Astrocyte of the spinal cord (primary cell): ENCODE data around the gene CTNNB1.

ENCODE experiments used
- DNase-seq: peaks from one replicate; pipeline ENCODE4 v3.0.0; 2011; ENCODE audit warnings: low read depth, low spot score
- H3K4me3 ChIP-seq: 2 replicates; pipeline ENCODE4 v1.5.1; 2011; ENCODE audit warnings: low read depth, mild to moderate bottlenecking, low read length, moderate library complexity
- in situ Hi-C: cut with HindIII; loops from 2 replicates; pipeline ENCODE4 v1.10.0; 2017; ENCODE audit warnings: low sequenced_read_pairs
- TF ChIP-seq, protein P1 (sequence below): IDR thresholded peaks from 2 replicates; pipeline ENCODE4 v1.5.1; 2012; ENCODE audit warnings: low read depth, mild to moderate bottlenecking, low read length, inconsistent platforms

CTNNB1 gene

DNA sequence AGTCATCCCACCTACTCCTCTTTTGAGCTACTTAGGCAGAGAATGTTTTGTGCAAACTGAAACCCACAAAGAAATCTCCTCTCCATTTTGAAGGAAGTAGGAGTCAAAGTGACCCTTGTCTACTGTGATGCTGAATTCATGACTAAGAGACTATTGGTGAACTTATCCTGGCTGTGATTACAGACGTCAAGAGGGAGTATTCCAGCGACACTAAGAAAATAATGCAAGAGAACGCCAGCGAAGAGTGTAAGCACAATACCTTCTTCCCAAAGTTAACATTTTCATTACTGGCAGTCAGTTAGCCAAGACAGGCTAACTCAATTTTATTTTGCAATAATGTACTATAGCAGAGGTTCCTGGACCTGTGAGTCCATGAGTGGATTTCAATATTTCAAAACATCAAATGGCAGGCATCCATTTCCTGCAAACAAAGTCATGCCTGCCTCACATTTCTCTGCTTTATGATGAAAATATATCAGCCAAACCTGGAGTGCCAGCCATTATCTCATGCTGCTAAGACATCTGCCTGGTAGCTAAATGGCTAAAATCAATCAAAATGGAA is 59.0 kb downstream of the CTNNB1 start:
- TF ChIP-seq, protein P1, sequence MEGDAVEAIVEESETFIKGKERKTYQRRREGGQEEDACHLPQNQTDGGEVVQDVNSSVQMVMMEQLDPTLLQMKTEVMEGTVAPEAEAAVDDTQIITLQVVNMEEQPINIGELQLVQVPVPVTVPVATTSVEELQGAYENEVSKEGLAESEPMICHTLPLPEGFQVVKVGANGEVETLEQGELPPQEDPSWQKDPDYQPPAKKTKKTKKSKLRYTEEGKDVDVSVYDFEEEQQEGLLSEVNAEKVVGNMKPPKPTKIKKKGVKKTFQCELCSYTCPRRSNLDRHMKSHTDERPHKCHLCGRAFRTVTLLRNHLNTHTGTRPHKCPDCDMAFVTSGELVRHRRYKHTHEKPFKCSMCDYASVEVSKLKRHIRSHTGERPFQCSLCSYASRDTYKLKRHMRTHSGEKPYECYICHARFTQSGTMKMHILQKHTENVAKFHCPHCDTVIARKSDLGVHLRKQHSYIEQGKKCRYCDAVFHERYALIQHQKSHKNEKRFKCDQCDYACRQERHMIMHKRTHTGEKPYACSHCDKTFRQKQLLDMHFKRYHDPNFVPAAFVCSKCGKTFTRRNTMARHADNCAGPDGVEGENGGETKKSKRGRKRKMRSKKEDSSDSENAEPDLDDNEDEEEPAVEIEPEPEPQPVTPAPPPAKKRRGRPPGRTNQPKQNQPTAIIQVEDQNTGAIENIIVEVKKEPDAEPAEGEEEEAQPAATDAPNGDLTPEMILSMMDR, result no peak
- in situ Hi-C loops, result no loop called here
- no peak for DNase-seq
- H3K4me3 ChIP-seq, result no peak overlapping the region

DNA sequence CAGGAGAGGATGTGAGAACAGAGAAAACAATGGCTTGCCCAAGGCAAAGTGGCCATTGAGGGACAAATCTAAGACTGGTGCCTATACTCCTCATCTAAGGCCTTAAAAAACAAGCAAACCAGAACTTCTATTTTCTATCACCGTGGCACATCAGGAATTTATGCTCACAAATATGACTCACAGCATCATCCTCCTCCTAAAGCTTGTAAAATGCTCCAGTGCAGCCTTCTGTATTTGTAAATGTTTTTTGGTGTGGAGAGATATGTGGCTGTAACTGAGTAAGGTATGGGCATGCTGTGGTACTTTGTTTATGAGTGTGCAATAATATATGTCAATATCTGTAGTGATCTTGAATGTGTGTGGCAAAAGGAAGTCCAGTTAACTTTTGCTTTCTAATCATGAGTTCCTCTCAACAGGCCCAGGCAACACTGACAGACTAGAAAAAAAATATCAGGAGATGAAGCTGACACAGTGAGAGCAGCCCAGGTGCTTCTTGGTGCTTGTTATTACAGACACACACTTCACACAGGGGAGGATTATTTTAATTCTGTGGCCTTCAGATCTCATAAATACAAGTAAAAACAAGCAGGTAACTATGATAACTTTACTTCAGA is 60.3 kb downstream of the CTNNB1 start:
- in situ Hi-C loops, result no loop called here
- DNase-seq, result peak; percentile 59
- TF ChIP-seq, protein P1, result no peak
- H3K4me3 ChIP-seq, result no peak overlapping the region

DNA sequence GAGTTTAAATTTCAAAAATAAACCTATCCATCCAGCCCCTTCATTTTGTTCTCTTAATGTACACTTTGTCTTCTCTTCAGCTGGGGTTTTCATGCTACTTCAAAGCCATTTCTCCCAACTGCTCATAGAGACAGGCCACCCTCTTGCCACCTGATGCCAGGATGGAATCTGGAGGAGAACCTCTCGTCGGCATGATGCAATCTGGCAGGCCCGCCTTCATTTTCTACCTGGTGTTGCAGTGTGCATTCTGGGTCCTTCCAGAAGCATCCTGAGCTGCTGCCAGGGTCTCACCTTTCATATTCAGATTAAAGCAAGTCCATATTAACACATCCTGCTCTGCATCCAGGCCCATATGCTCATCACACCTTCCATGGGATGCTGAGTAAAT is 60.8 kb downstream of the CTNNB1 start:
- TF ChIP-seq, protein P1, result no peak
- H3K4me3 ChIP-seq, result no peak overlapping the region
- in situ Hi-C loops, result no loop called here
- no peak for DNase-seq

DNA sequence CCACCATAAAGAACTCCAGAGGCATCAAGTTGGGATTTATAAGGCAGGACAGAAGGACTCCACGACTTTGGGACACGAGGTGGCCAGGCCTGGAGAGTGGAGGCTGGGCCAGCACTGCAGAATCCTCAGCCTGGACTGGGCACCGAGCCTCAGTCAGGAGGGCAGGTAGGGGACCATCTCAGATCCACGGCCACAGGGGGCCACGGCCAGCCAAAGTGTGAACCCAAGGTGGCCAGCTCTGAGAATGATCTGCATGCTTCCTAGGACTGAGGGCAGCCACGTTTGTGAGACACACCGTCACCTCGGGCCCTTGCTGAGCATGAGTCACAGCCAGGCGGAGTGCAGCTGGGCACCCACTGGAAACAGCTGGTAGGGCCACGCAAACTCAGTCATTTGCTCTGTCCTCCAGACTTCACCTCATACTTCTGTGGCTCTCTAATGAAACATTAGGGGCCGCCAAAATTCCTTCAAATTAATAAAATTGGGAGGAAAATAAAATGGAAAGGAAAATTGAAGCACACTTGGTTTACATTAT is 65.8 kb downstream of the CTNNB1 start:
- DNase-seq, result peak; percentile 66
- H3K4me3 ChIP-seq, result no peak overlapping the region
- in situ Hi-C loops, result no loop called here
- TF ChIP-seq, protein P1, result no peak

DNA sequence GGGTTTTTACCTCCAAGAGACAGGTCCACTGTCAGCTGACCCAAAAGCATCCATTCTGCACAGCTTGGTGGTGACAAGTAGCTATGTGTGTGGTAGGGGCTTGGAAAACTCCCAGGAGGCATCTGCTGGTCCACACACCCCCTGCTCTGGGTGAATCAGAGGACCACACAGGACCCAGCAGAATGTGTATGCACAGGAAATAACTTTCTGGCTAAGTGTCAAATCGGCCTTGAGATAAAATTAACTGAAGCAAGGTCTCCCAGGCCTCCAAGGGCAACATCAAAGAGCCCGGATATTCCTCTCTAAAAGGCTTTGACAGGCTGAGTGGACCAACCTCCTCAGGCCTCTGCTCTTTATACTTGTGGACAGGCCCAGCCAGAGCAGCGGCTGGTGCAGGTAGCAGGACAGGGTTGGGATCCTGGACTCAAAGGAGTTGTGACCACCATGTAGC is 66.5 kb downstream of the CTNNB1 start:
- in situ Hi-C loops, result no loop called here
- TF ChIP-seq, protein P1, result no peak
- DNase-seq, result peak; percentile 88

DNA sequence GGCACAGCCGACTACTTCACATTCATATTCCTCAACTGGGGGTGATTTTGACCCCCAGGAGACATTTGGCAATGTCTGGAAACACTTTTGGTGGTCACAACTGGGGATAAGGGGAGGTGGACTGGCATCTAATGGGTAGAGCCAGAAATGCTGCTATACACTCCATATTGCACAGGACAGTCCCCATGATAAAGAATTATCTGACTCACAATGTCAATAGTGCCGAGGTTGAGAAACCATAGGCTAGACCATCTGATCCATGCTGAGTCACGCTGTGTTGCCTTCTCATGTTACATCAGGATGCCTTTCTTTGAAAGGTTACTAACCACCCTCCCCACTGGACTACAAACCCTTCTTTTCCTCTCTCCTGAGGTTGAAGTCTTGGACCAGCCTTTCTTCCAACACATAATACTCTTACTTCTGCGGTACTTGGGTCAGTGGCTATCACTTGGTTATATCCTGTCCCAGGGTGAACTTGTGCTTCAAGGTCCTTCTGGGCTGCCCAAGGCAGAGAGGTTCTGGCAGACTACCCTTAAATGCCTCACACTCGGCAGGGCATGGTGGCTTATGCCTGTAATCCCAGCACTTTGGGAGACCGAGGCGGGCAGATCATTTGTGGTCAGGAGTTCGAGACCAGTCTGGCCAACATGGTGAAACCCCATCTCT is 68.8 kb downstream of the CTNNB1 start:
- peak; percentile 97 for DNase-seq
- no peak overlapping the region for H3K4me3 ChIP-seq
- TF ChIP-seq, protein P1, result no peak
- in situ Hi-C loops, result no loop called here

More for the DNA sequence above, 66.5 kb downstream of the CTNNB1 start:
- H3K4me3 ChIP-seq, result no peak overlapping the region
